HS-5 (cell line): ENCODE data around the gene ADGRD1.

Experiments
- DNase-seq: peaks from one replicate; pipeline ENCODE4 v3.0.0-alpha.2; 2012; ENCODE audit warnings: low read depth

The ADGRD1 gene

DNA sequence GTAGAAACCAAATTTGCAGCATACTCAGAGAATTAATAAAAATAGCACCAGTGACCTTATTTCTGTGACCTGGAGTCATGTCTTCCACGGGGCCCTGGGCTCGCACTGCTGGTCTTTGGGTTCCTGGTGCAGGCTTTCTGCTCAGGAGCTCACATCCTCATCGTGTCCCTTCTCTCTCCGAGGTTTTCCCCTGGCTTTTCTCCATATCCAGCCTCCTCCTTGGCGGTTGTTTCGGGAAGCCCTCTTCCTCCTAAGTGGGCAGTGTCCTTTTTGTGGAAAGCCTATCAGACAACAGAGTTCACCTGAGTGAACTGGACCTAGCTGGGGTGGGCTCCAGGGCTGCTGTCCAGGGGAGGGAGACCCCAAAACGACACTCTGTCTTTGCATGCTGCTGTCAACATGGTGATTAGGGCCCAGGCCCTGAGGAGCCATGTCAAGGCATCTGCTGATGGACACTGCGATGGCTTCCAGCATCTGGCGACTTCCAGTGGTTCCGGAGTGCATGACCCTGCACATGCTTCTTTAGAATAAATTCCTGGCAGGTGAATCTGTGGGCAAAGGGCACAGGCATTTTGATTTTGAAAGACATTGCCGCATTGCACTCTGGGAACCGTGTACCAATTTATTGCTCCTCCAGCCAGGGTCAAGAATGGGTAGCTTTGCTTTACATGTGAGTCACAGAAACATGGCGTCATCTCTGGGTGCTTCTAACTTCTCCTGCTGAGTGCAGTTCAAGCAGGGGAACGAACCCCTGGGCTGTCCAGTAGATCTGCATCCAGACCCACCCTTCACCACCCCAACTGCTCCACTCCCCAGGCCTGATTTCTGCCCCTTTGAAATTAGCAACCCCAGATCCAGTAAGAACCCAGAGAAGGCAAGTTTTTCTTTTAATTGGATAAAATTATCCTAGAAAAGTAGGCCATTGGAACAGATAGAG is 136.8 kb downstream of the ADGRD1 start:
- no peak for DNase-seq

DNA sequence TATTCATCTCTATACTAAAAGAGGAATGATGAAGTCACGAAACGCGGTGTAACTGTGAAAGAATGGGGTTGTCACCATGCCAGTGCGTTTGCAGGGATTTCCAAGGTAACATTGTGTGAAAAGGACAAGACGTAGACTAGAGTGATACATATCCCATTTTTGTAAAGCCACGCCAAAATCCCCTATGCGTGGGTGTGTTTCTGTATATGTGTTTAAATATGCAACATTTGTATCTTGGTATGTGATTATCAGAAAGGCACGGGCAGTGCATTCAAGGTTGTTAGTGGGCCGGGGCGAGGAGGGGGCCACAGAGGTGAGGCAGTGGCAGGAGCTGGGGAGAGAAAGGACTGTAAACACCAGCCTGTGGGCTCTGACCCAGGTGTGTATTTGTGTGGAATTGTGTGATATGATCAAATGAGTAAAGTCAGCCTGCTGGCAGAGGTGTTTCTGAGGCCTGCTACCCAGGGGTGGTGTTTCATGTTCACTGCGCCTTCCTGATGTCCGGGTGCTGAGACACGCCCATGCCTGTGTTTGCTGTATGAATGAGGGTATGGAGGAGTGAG is 137.8 kb downstream of the ADGRD1 start:
- DNase-seq = no peak

DNA sequence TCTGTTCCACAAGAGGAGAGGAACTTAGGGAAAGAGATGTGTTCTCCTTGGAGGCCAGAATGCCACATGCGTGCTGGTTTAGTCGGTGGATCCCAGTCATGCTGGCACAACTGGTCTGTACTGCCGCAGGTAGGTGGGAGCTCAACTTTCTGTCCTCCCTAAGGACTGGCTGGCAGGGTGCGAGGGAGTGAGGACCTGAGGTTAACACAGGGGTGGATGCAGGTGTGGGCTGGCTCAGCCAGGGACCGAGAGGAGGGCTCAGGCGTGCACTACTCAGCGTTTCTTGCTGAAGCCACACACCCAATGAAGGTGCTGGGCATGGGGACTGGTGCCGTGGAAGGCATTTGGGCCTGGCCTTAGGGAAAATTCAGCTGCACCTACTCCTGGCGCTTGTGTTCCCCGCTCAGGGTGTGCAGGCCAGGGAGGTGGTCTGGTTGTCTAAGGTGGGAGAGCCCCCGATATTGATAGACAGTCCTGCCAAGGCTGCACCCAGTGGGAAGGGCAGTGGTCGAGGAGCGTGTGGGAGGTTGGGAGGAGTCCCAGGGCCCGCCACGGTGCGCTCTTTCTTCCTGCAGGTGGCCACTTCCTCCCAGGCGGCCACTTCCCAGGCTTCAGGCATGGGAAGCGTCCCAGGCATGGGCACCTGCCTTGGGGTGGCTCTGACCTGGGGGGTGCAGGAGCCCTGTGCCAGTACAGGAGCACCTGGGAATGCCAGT is 138.4 kb downstream of the ADGRD1 start:
- no peak for DNase-seq

DNA sequence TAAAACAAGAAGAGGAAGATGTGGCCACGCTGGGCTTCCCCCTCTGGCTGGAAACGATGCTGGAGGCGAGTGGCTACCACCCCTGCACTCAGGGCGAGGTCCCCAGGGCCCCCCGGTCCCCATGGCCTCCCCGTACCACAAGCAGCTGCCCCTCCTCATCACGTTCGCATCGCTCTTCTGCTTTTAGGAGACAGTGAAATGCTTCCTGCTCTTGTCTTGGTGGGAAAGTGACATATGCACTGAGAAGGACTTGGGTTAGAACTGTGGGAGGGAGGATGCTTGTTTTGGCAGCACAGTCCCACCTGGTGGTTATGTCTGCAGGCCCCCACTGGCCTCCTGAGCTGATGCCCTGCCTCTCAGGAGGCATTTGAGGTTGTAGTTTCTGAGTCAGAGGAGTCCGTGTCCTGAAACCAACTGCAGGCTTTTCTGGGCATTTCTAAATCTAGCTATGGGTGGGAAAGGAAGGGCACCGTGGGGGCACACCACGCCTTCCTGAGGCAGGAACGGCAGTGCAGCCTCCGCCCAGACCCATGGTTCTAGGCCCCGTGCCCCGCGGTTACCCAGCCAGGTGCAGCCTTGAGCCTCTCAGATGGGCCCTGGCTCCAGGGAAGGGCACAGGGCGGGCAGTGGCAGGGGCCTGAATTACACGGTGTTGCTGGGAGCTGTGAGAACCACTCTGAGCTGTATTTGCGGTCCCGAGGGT is 139.3 kb downstream of the ADGRD1 start:
- peak; percentile 5 for DNase-seq

DNA sequence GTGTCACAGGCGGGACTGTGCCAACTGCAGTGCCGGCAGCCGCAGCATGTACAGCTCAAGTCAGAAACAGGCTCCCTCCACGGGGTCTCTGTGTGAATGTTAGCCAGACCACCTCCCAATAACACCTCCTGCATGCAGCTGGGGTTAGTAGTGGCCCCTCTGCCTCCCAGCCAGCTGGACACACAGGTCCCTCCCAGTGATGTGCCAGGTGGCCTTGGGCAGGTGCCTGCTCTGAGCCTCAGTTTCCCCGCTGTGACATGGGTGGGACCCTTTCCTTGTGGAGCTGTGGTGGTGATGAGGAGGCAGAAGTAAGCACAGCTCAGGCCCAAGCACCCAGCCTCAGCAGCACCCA is 139.9 kb downstream of the ADGRD1 start:
- no peak for DNase-seq

DNA sequence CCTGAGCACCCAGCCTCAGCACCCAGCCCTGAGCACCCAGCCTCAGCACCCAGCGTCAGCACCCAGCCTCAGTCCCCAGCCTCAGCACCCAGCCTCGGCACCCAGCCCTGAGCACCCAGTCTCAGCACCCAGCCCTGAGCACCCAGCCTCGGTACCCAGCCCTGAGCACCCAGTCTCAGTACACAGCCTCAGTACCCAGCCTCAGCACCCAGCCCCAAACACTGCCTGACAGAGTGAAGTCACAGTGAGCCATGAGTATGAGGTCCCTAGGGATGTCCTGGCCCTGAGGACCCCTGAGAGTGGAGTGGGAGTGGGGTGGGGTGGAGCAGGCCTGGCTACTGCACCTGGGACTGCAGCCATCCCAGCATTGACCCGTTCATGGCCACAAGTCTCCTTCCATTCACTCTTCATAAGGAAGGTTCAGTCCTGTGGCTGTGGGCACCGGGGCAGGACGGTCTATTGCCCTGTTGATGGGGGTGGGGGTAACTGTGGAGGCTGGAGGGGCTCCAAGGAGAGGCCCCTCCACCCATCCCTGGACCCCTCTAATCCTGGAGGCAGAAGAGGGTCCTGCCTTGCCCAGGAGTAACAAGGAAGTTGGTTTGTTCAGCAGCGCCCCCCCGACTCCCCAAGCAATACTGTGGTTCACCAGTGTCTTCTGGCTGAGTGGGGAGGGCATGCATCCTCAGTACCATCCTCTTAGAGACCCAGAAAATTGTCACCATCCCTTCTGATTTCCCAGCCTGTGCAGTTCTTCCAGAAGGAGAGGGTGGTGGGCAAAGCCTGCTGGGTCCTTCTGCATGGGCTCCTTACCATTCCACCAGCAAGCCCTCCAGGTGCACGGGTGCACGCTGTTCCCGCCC is 140.5 kb downstream of the ADGRD1 start:
- no peak for DNase-seq

DNA sequence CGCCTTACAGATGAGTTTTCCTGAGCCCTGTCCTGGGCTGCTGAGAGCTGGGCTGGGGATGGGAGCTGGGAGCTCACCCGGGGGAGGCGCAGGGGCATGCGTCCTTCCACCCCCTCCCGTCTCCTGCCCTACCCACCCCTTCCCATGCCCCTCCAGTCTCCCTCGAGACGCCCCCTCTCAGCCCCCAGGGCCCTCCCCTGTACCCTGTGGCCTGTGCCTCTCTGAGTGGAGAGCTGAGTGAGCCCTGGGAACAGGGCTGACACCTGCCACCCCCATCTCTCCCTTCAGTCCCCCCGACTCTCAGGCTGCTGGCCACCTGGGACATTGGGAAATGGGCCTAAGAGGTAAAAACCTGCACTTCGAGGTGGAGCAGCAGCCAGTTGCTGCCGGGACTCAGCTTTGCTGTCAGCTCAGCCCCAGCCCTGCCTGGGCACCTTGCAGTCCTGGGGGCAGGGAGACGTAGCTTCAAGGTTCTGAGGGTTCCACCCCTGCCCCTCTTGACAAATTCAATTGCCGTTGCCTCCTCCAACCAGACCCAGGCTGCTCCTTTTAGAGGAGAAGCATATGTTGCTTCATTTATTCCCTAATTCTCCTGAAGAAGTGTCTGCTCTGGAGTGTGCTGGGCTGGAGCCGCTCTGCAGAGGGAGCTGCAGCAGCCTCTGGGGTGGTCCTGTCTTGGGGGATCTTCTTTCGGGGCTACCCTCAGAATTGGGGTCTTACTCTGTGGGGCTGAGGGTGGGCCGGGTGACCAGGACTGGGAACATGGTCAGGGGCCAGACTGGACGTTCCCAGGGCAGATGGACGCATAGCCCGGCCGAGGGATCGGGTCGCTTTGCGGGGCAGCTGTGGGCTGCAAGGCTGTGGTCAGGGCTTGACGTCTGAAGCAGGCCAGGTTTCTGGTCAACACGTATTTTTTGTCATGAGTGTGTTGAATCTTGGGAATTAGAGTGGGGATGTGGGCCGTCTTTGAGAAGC is 141.4 kb downstream of the ADGRD1 start:
- no peak for DNase-seq

DNA sequence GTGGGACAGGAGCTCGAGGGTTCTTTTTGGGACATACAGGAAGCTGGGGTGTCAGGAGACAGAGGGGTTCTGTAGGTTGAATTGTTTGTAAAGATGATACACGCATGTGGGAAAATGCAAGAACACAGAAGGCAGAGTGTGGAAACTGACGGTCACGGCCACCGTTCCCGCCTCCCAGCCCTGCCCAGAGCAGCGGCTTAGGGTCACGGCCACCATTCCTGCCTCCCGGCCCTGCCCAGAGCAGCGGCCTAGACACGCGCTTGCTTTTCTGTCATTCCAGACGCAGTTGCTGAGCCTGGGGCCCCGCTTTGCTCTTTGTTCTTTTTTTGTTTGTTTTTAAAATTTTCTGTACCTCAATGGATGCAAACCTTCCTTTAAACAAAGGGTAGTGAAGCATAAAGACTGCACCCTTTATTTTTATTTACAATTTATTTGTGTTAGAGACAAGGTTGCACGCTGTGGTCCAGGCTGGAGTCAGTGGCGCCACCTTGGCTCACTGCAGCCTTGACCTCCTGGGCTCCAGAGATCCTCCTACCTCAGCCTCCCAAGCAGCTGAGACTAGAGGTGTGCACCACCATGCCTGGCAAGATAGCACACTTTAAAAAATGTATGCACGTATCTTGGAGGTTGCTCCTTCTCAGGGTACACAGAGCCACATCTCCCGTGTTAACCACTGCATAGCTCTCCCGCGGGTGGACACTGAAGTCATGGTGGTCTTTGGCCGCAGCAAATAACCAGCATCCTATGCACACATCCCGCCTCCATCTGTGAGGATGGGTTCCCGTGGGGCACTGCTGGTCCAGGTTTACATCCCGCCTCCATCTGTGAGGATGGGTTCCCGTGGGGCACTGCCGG is 142.3 kb downstream of the ADGRD1 start:
- DNase-seq = no peak

DNA sequence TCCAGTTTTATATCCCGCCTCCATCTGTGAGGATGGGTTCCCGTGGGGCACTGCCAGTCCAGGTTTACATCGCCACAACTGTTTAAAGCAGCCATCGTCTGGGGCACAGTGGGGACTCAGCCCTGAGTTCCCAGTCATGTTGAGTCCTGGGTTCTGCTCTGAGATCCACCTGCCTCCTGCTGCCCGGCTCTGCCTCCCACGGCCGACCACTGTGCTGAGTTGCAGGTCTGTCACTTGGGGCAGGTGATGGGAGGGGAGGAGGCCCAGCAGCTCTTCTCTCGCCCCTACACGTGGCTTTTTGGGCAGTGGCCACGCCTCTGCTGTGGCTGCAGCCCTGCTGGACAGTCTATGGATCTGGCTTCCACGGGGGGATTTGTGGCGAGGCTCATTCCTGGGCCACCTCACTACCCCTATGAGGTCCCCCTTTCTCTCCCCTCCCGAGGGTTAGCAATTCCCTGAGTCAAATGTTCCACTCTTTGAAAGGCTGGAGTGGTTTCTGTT is 143.0 kb downstream of the ADGRD1 start:
- DNase-seq = no peak

DNA sequence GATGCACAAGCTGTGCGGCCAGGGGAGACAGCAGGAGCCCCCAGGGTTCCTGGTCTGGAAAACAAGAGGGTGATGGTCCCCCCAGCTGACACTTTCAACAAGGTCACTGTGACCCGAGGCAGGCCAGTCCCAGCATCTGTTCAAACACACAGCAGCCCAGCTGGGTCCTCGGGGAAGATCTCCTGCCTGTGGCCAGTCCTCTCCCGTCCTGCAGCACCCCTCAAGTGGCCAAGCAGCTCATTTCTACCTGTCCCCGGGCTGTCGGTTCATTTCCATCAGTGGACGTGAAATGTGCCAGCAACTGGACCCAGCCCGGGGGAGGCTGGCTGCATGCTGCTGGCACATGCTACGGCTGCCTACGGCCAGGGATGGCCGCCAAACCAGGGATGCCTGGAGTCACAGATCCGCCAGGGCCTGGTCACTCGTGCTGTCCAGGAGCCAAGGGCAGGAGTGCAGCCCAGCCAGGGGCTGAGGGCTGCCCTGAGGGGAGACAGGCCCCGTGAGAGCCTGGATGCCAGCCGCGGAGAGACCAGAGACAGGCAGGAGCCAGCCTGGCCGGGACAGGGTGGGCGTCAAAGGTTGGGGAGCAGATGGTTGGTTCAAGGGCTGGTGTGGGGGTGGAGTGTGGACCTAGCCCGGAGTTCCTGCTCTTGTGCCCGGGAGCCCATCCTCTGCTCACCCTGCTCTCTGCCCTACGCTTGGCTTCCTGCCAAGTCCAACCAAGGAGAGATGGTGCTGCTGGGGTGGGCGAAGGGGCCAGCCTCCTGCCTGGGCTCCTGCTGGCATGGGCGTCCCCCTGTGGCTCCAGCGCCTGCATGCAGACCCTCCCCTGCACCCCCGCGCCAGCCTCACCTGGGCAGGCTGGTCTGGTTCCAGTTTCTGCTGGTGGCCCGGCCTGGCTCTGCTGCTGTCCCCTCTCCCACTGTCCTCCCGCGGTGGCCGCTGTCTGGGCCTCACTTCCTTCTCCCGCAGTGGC is 143.8 kb downstream of the ADGRD1 start:
- DNase-seq = no peak

DNA sequence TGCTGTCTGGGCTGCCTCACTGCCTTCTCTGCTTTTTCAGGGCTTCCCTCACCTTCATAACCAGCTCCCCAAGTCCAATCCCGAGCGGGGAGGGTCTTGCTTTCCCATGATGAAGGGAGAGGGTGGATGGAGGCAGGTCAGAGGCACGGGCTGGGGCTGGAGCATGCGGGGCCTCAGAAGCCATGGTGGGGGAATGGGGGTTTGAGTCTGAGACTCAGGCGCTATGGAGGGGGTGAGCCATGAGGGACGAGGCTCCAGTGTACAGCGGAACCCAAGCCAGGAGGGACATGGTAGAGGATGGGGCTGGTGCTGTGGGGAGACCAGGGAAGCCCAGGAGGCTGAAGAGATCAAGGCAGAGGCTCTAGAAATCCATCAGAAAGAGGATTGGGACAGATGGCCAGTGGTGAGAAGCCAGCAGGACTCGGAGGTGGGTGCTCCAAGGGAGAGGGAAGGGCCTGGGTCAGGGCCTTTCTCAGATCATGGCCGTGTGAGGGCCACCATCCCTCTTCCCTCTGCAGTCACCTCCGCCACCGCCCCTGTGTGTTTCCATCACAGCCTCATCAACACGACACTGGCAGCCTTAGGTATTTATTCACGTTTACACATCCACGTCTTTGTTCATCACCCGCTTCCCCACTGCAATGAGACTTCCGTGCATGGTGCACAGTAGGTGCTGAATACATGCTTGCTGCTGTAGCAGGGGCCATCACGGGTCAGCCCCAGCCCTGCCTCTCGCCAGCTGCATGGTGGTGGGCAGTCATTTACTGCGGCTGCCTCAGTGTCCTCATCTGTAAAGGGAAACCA is 144.7 kb downstream of the ADGRD1 start:
- no peak for DNase-seq

DNA sequence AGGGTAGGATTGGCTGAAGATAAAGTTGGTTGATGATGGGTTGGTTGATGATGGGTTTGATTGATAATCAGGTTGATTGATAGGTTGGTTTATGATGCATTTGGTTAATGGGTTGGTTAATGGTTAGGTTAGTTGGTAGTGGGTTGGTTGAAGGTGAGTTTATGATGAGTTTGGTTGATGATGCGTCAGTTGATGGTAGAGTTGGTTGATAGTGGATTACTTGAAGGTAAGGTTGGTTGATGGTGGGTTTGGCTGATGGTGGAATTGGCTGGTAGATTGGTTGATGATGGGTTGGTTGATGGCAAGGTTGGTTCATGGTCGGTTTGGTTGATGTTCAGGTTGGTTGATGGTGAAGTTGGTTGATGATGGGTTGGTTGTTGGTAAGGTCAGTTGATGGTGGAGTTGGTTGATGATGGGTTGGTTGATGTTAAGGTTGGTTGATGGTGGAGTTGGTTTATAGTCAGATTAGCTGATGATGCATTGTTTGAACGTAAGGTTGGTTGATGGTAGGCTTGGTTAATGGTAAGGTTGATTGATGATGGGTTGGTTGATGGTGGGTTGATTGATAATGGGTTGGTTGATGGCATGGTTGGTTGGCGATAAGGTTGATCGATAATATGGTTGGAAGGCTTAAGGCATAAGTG is 146.4 kb downstream of the ADGRD1 start:
- DNase-seq = no peak

DNA sequence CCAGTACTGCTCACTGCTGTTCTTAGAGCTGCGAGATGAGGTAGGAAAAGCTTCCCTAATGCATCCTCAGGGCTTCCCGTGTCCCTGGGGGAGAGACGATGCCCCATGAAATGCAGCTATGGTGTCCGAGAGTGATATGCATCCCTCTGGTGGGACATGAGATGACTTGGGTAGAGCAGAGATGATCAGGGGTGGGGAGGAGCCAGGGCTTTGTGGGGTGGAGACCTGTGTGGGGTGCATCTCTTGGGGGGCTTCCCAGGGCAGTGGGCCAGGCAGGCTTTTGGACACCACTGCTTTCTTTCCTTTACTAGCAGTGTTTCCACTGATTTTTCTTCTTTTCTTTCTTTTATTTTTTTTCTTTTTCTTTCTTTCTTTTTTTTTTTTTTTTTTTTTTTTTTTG is 147.3 kb downstream of the ADGRD1 start:
- DNase-seq = no peak

DNA sequence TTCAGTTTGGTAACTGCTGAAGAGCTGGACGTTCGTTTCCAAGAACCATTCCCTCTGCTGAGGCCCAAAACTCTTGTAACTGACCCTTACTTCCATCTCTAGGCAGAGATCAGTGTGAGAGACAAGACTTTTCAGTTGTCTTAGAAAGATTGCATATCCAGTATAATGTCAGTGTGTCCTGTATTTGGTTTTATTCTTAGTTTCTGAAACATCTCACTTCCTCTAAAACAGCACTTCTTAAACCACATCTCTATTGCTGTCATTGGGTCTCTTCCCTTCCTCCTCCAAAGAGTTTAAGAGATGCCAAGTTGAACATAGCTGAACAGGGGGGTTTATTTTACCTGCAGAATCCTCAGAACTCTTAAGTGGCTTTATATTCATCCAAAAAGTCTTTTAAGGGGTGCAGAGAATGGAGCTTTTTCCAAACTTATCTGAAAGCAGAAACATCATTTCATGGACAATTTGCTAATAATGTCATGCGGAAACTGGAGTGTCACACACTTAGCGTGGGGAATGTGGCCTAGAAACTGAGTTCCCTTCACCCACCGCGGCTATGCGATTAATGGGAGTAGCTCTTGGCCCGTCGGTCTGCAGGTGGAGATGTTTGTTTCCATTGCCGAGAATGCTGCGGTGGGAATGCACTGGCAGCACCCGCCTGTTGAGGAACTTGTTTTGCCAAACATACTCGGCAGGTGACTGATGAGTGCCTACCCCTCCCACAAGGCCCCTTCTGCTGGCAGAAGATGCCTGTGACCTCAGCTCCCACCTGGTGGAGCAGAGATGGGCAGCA is 148.2 kb downstream of the ADGRD1 start:
- DNase-seq = no peak

DNA sequence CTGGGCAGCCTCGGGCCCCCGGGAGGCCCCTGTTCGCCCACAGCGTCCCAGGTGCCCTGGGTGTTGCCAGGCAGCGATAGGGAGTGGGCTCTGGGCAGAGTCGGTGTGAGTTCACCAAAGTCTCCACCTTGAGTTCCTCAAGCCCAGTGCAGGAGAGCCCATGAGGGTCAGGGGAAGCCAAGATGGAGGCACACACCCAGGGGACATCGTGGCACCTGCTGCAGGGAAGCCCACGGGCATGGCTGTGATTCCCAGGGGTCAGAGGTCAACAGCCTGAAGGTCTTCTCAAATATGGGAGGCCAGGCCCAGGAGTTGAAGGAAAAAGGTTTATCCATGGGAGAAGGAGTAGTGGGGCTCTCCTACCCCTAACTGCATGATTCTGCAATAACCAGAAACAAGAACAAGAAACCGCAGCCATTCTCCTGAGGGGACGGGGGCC is 148.8 kb downstream of the ADGRD1 start:
- DNase-seq = no peak
